Psoas muscle (tissue), 8 donors: ENCODE data around the gene MYO5B. TPM values are rescaled to one million over a fixed set of nuclear protein-coding genes. Genes with fewer than 3 reads are reported as not detected.
"Not testable (repeated sequence)": the region's sequence is repeated elsewhere in the genome, so short reads cannot be mapped to it uniquely, and the experiment has no call there.

Source experiments
- ATAC-seq, 4 donors: fragments of 200-7000 bp; cut with Tn5 transposase; one replicate each; pipeline ENCODE4 v1.9.1; 2020; ENCODE audit warnings: moderate library complexity in 3 of 4, mild to moderate bottlenecking in 2 of 4
- DNase-seq, 2 donors: peaks; one replicate each; pipeline ENCODE4 v3.0.0-alpha.2; 2020
- H3K27ac ChIP-seq: fragments of 200-600 bp; one replicate; pipeline ENCODE4 v1.8.0; 2022
- H3K27me3 ChIP-seq, 3 donors: fragments of 200-600 bp in 1 of 3; one replicate each; pipeline versions ENCODE4 v1.6.1 to v1.8.0; 2013 to 2022; ENCODE audit warnings: low read length in 2 of 3, mild to moderate bottlenecking in 2 of 3, moderate library complexity in 1 of 3; ENCODE audit not compliant: insufficient read depth in 3 of 3
- H3K36me3 ChIP-seq, 2 donors: fragments of 200-600 bp in 1 of 2; one replicate each; pipeline versions ENCODE4 v1.6.1 to v1.8.0; 2013 to 2022; ENCODE audit warnings: low read depth in 1 of 2, mild to moderate bottlenecking in 1 of 2, moderate library complexity in 1 of 2; ENCODE audit not compliant: insufficient read depth in 1 of 2
- H3K4me1 ChIP-seq: fragments of 200-600 bp; one replicate; pipeline ENCODE4 v1.8.0; 2022
- H3K4me3 ChIP-seq: fragments of 200-600 bp; one replicate; pipeline ENCODE4 v1.8.0; 2022; ENCODE audit warnings: mild to moderate bottlenecking
- H3K9me3 ChIP-seq: fragments of 200-600 bp; one replicate; pipeline ENCODE4 v1.8.0; 2022
- CTCF ChIP-seq: fragments of 200-600 bp; IDR thresholded peaks from one replicate; pipeline ENCODE4 v1.8.0; 2022; ENCODE audit warnings: antibody characterized with exemption
- WGBS, 3 donors: extraction: QIAGEN DNeasy Blood & Tissue Kit; methylation state at CpG; one replicate each; pipeline versions ENCODE4 v1.1.6 to v1.1.7; 2013; 5-methylcytosine and 5-hydroxymethylcytosine counted together
- intact Hi-C, 2 donors: fragments of 100-400 bp; cut with DNase I; formaldehyde crosslinking; loops; one replicate each; pipeline versions ENCODE4 v1.11.0 to v1.14.2; 2022
- polyA plus RNA-seq, 3 donors: library from polyadenylated mRNA; stranded (reverse); fragments of 200-250 nt; gene quantifications; one replicate each; pipeline ENCODE4 v1.2.3, GENCODE V29; 2013
- total RNA-seq, 4 donors: library from RNA; stranded (reverse); fragmentation: NEBNext Ultra II Directional in 2 of 4; extraction: Animal tissue kit (Norgen Biotek cat#: 25700) in 2 of 4; gene quantifications; one replicate each; pipeline versions ENCODE4 v1.2.1 to v1.2.4, GENCODE V29; 2021 to 2023
- donor health status: healthy with polysubstance abuse.
- donor health status: DM: no; HTN: no; CAD: no; lungs with moderate emphysema.
- donor health status: Bipolar disorder and iron deficiency.
- donor health status: healthy.
- donor health status: DM: yes; HTN: yes; CAD: no.
- donor health status: DM: no; HTN: no; CAD: no.
- donor health status: DM: no; HTN: no; CAD: no.
- donor health status: DM: yes; HTN: yes; CAD: no.

Gene MYO5B
- total and polyA plus RNA-seq, 7 donors: 0.10 to 1.2 (median 0.44) TPM

GRCh38 chr18:49786019-49786720 lies 408.8 kb downstream of the MYO5B start:
- Histone ChIP-seq H3K27me3 (no peaks in the 10 kb centered on the region), H3K9me3 (no peaks in the 10 kb centered on the region), H3K4me1 (no peaks in the 10 kb centered on the region), H3K4me3 (no peak overlapping the region), H3K27ac (no peak overlapping the region), H3K36me3 (peaks cover 10 to 95% of the 10 kb centered on the region in 2 donors)
- 81 to 89% (median 88%) methylated on average over 1 of the region's 1 CpG for WGBS, 3 donors
- no peak for DNase-seq
- no peak for TF ChIP-seq CTCF
- intact Hi-C loops: no loop called here
- no peak for ATAC-seq

GRCh38 chr18:49784427-49785185 lies 410.3 kb downstream of the MYO5B start:
- no peak overlapping the region for H3K4me3 ChIP-seq
- H3K9me3 ChIP-seq: no peaks in the 10 kb centered on the region
- peak; percentile 23 for TF ChIP-seq CTCF
- H3K4me1 ChIP-seq: no peaks in the 10 kb centered on the region
- peak overlapping the region; percentile 11 for H3K27ac ChIP-seq
- WGBS, 3 donors: 29 to 35% (median 34%) methylated on average over 1 of the region's 1 CpG
- intact Hi-C loops: no loop called here
- peaks cover 7 to 86% of the 10 kb centered on the region in 2 donors for H3K36me3 ChIP-seq
- ATAC-seq (peak in 3 of 4 donors; percentile 39 to 58 (median 57)), DNase-seq (no peak)
- H3K27me3 ChIP-seq: no peaks in the 10 kb centered on the region

GRCh38 chr18:49783631-49784030 lies 411.3 kb downstream of the MYO5B start:
- H3K9me3 ChIP-seq, DNase-seq, H3K4me3 ChIP-seq, H3K27me3 ChIP-seq, H3K4me1 ChIP-seq, intact Hi-C loops: not testable (repeated sequence)
- peak overlapping the region; percentile 11 for H3K27ac ChIP-seq
- ATAC-seq: peak; percentile 83 to 96 (median 92)
- peaks cover 4 to 77% of the 10 kb centered on the region in 2 donors for H3K36me3 ChIP-seq
- 29 to 45% (median 33%) methylated on average over 3 of the region's 3 CpGs for WGBS, 3 donors

GRCh38 chr18:49778826-49779465 lies 416.0 kb downstream of the MYO5B start:
- intact Hi-C loops: no loop called here
- no peaks in the 10 kb centered on the region for H3K27me3 ChIP-seq
- WGBS, 3 donors: 68 to 78% (median 77%) methylated on average over 8 of the region's 8 CpGs
- DNase-seq: no peak
- ATAC-seq: no peak
- H3K9me3 ChIP-seq: no peaks in the 10 kb centered on the region
- H3K4me3 ChIP-seq: no peak overlapping the region
- H3K36me3 ChIP-seq: peaks cover 0 to 34% of the 10 kb centered on the region in 2 donors
- H3K4me1 ChIP-seq: no peaks in the 10 kb centered on the region
- no peak overlapping the region for H3K27ac ChIP-seq
- TF ChIP-seq CTCF: no peak

Other genes with a start within 250 kb of the MYO5B start
- 1 to 10 TPM in 1 of 4 donors, under 1 TPM in 3; 0.37 to 1.6 (median 0.51) TPM for gene CFAP53, start 71.3 kb upstream of the MYO5B start, total RNA-seq
- 1 to 10 TPM in 1 of 3 donors, under 1 TPM in 2; 0.52 to 1.3 (median 0.96) TPM for gene CFAP53, start 71.3 kb upstream of the MYO5B start, polyA plus RNA-seq
- 10 to 100 TPM; 47.3 to 67.2 (median 51.5) TPM for gene MBD1, start 86.4 kb upstream of the MYO5B start, total RNA-seq
- gene MBD1, start 86.4 kb upstream of the MYO5B start, polyA plus RNA-seq: 10 to 100 TPM; 33.5 to 97.6 (median 52.6) TPM
- 10 to 100 TPM; 20.0 to 30.9 (median 21.7) TPM for gene CXXC1, start 92.5 kb upstream of the MYO5B start, total RNA-seq
- gene CXXC1, start 92.5 kb upstream of the MYO5B start, polyA plus RNA-seq: 10 to 100 TPM; 28.0 to 71.6 (median 52.4) TPM
- gene SKA1, start 179.9 kb upstream of the MYO5B start, total RNA-seq: under 1 TPM in 1 of 4 donors, not detected in 3; 0.11 TPM
- under 1 TPM in 2 of 3 donors, not detected in 1; 0.10 to 0.19 TPM for gene SKA1, start 179.9 kb upstream of the MYO5B start, polyA plus RNA-seq